Iris pigment epithelial cell (primary cell): ENCODE data around the gene HGF.
"Not testable (repeated sequence)": the region's sequence is repeated elsewhere in the genome, so short reads cannot be mapped to it uniquely, and the experiment has no call there.

ENCODE experiments used
- DNase-seq: peaks from one replicate; pipeline ENCODE4 v3.0.0-alpha.2; 2011; ENCODE audit warnings: low read depth

HGF gene

GRCh38 chr7:81769891-81770727, at the start of gene HGF:
Gene HGF, minus strand, starts transcription at chr7:81770047. Its CDS starts 76 bp downstream, at chr7:81769971.
- DNase-seq, result peak; percentile 66

- no peak for DNase-seq
These were observed 46.5 kb upstream of the HGF start for GRCh38 chr7:81816312-81816711.

DNA sequence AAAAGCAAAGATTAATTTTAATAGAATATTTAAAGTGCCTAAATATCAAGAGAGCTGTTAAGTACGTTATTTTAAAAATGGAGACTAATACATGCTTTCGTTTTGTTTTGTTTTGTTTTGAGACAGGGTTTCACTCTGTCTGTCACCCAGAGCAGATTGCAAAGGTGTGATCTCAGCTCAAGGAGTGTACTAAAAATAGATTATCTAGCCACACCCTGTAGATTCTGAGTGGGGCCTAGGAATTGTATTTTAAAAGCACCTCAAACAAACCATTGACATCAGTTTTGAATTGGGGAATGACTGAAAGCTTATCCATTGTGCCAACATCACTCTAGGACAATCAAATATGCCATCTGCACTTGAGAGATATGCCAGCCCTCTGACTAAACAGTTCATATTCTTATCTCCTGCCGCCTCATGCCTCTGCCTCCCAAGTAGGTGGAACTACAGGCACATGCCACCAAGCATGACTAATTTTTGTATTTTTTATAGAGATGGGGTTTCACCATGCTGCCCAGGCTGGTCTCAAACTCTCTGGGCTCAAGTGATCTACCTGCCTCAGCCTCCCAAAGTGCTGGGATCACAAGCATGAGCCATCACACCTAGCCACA, 43.1 kb upstream of the HGF start:
- DNase-seq, result not testable (repeated sequence)

GRCh38 chr7:81811956-81812865, 42.4 kb upstream of the HGF start:
- no peak for DNase-seq

- no peak for DNase-seq
These were observed 40.8 kb upstream of the HGF start for GRCh38 chr7:81810476-81811155.

DNA sequence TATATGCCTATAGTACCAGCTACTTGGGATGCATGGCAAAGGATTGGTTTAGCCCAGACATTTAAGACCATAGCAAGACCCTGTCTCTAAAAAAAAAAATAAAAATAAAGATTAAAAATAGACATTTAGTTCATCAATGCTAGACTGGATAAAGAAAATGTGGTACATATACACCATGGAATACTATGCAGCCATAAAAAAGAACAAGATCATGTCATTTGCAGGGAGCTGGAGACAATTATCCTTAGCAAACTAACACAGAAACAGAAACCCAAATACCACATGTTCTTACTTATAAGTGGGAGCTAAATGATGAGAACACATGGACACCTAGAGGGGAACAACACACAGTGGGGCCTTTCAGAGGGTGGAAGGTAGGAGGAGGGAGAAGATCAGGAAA, 38.5 kb upstream of the HGF start:
- DNase-seq, result not testable (repeated sequence)

- DNase-seq, result no peak
These were observed 33.4 kb upstream of the HGF start for GRCh38 chr7:81803267-81803666.

DNA sequence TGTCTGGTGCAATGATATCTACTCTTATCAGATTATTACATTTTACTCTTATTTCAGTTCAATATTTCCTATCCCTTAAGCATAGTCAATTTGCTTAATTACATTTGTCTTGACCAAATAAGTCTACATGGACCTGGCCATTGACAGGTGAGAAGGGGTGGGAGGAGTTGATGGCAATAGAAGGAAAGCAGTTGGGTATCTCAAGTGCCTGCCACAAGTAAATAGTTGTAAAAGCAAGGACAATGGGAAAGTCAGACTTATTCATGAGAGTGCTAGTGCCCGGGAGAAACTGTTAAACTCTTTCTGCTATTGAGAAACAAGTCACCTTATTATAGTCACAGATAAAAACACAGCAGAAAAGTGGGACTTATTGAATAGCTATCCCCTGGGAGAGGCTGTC, 32.4 kb upstream of the HGF start:
- DNase-seq, result no peak

GRCh38 chr7:81801532-81801931, 31.7 kb upstream of the HGF start:
- DNase-seq, result no peak

DNA sequence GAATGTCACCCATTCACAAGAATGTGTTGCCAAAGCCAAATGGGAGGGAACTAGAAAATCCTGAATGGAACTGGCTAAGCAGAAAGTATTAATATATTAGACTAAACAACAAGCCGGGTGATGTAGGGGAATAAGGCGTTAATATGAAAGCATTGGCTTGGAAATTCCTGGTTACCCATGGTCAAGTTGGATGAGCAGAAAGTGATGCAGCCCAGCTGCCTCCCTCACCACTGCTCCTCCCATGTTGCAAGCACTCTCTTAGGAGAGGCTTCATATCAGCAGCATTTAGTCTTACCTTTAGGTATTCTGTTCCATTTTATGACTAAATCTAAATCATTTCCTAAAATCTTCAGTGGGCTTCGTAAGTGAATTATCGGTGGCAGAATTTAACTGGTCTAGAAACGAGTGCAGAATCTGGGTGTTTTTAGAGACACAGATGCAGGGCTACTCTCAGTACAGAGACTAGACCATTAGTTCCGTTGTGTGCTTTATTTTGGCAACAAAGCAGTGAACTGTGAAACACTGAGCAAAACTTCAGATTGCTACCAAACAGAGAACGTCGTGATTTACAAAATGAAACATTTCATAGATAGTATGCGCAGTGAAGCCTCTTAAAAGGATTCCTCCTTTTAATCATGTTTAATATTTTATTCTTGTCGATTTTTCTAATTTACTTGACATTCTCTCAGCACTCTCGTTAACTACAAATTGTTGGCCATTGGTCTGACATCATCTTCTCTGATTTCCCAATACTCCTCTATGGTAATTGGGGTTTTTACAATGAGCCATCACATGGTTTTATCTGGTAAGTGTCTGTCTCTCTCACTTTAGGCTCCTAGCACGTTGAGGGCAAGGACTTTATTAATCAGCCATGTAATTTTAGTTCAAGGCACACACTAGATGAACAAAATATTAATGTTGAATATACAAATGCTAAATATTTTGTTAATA, 22.0 kb upstream of the HGF start:
- no peak for DNase-seq

DNA sequence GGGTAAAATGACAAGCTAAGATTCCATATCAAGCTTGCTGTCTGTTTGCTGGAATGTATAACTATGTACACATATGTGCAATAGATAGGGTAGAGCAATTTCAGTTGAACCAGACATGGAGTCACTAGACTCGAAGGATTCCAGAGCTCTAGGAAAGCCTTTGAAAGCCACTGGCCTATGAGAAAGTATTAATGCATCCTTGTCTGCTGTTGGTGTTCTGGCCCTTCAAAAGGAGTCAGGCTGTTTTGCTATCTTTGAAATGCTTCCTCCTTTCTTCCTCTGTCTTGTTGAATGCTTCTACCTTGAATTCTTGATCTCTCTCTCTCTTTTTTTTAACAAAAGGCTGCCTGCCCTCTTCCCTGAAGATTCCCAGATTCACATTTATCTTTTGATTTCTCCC, 20.8 kb upstream of the HGF start:
- DNase-seq, result no peak

DNA sequence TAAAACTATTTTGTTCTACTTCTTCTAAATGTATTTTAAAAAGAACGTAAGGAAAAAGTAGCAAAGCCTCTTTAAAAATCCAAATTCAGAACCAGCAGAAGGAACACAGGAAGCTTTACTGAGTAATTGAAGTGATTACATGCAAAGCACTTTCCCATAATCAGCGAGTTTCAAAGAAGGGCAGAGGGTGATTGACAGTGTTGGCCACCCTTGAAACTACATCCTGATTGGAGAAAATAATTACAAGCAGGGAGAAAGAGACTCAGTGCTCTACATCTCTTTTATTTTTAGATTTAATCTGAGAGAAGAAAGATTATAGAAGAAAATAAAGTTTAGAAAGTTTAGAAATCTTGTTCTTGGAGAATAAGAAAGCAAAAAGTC, 20.3 kb upstream of the HGF start:
- no peak for DNase-seq

GRCh38 chr7:81789406-81790119, 19.7 kb upstream of the HGF start:
- peak; percentile 28 for DNase-seq

- no peak for DNase-seq
These were observed 18.4 kb upstream of the HGF start for GRCh38 chr7:81788246-81788645.

DNA sequence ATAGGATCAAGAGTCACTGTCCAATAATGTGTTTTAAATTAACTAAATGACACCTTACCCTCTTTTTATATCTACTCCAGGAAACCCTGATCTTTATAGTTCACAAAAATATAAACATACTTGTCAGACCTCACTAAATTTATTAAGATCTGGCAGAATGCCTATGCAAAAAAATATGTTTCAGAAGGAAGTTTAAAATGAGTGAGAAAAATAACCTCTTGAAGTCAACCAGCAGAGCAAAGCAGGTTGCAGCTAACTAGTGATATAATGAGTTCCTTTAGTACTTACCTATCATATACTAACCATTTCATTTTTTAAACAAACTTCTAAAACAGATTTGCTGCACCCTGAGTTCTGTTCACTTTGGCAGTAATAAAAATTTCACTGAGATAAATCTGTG, 14.0 kb upstream of the HGF start:
- no peak for DNase-seq

DNA sequence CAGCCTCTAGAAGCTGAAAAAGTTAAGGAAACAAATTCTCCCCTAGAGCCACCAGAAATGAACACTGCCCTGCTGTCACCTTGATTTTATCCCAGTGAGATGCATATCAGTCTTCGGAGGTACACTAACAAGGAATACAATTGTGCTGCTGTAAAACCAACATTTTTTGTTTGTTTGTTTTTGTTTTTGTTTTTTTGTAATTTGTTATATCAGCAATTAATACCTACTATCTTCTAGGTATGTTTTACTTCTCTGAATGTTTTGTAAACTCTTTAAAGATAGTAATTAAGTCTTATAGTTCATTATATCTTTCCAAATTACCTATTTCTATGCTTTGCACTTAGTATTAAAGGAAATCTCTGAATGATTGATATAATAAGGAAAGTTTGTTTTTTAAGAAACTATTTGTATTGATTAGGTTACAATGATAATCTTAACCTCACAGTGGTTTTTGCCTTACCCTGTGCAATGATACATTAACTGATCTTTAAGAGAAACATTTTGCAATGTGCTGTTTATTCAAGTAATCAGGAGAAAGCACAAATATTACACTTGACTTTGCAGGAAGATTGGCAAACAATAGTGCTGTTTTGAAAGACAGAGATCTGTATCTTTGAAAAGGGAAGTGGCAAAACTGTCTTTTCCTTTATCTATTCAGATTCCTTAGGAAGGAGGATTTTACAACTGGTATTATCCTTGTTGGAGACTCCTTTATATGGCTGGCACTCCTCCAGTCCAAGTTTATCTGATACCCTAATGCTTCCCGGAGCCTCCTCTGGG, 11.3 kb upstream of the HGF start:
- DNase-seq, result no peak

GRCh38 chr7:81779706-81780105, 9.9 kb upstream of the HGF start:
- DNase-seq, result no peak

DNA sequence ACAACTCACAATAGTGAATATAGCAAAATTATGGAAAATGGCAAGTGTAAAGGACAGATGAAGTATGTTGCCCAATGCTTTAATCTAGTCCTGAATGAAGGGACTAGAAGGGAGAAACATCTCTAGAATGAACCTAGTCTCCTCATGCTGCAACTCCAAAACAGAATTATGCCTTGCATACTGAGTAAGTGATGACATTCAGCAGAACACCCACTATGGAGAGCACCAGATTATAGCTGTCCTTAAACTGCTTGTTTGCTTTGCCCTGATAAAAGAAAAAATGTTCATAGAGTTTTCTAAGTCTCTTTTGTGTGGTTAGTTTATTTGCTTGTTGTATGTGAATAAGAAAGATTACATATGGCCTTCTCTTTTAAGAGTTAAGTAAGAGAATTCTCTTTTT, 7.8 kb upstream of the HGF start:
- no peak for DNase-seq

GRCh38 chr7:81776948-81777630, 7.2 kb upstream of the HGF start:
- DNase-seq, result no peak
